ENCODE data around the gene ENTREP1.

DNA sequence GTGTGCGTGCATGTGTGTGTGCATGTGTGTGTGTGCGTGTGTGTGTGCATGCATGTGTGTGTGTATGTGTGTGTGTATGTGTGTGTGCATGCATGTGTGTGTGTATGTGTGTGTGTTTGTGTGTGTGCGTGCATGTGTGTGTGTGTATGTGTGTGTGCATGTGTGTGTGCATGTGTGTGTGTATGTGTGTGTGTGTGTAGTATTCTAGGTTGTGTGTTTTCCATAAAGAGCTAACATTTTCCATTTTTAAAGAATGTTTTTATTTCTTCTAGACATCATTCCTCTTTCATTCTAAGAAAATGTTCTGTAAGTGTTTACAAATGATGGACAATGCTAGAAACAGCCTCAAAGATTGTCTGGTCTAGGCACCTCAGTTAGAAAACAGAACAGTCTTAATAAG lies 15.6 kb downstream of the ENTREP1 start:
- TF ChIP-seq, protein P1, sequence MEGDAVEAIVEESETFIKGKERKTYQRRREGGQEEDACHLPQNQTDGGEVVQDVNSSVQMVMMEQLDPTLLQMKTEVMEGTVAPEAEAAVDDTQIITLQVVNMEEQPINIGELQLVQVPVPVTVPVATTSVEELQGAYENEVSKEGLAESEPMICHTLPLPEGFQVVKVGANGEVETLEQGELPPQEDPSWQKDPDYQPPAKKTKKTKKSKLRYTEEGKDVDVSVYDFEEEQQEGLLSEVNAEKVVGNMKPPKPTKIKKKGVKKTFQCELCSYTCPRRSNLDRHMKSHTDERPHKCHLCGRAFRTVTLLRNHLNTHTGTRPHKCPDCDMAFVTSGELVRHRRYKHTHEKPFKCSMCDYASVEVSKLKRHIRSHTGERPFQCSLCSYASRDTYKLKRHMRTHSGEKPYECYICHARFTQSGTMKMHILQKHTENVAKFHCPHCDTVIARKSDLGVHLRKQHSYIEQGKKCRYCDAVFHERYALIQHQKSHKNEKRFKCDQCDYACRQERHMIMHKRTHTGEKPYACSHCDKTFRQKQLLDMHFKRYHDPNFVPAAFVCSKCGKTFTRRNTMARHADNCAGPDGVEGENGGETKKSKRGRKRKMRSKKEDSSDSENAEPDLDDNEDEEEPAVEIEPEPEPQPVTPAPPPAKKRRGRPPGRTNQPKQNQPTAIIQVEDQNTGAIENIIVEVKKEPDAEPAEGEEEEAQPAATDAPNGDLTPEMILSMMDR (IDR thresholded peaks at IDR 0.05), result no peak
- no peak for TF ChIP-seq POLR2A (IDR thresholded peaks at IDR 0.05)

Data from body of pancreas (tissue), 4 donors.